Mucosa of rectum (tissue), 2 donors: ENCODE data around the gene ICA1.
"Not testable (repeated sequence)": the region's sequence is repeated elsewhere in the genome, so short reads cannot be mapped to it uniquely, and the experiment has no call there.

ENCODE experiments used
- H3K27ac ChIP-seq, 2 donors: one replicate each; pipeline ENCODE4 v1.7.0; 2013; ENCODE audit warnings: inconsistent platforms in 2 of 2, low read depth in 2 of 2, low read length in 2 of 2
- H3K27me3 ChIP-seq, 2 donors: one replicate each; pipeline ENCODE4 v1.7.0; 2013; ENCODE audit warnings: low read length in 2 of 2; ENCODE audit not compliant: control insufficient read depth in 2 of 2, insufficient read depth in 2 of 2
- H3K36me3 ChIP-seq, 2 donors: one replicate each; pipeline ENCODE4 v1.7.0; 2013; ENCODE audit warnings: low read length in 2 of 2; ENCODE audit not compliant: control insufficient read depth in 2 of 2, insufficient read depth in 2 of 2
- H3K4me1 ChIP-seq, 2 donors: one replicate each; pipeline ENCODE4 v1.7.0; 2013; ENCODE audit warnings: low read length in 2 of 2, mild to moderate bottlenecking in 1 of 2; ENCODE audit not compliant: control insufficient read depth in 2 of 2, insufficient read depth in 2 of 2
- H3K4me3 ChIP-seq, 2 donors: one replicate each; pipeline ENCODE4 v1.7.0; 2013; ENCODE audit warnings: low read length in 2 of 2
- H3K9ac ChIP-seq, 2 donors: one replicate each; pipeline ENCODE4 v1.7.0; 2013; ENCODE audit warnings: low read length in 2 of 2, low read depth in 1 of 2, mild to moderate bottlenecking in 1 of 2
- H3K9me3 ChIP-seq, 2 donors: one replicate each; pipeline ENCODE4 v1.7.0; 2013; ENCODE audit warnings: low read length in 2 of 2; ENCODE audit not compliant: control insufficient read depth in 2 of 2
- donor health status: healthy.
- donor health status: Normal muscosa, but diverticular disease.

The ICA1 gene

GRCh38 chr7:8261711-8262695 lies at the start of gene ICA1:
ICA1 (minus strand) TSS chr7:8262167; CDS start chr7:8235926, 26,241 bp downstream.
- Histone ChIP-seq H3K9ac (peak within 1 kb of the TSS; percentile 82 to 92), H3K27me3 (peaks cover 0 to 2% of the 10 kb centered on the region in 2 donors), H3K4me1 (peaks cover 4 to 6% of the 10 kb centered on the region in 2 donors), H3K36me3 (no peaks in the 10 kb centered on the region), H3K9me3 (no peaks in the 10 kb centered on the region), H3K4me3 (peak within 1 kb of the TSS; percentile 80 to 84), H3K27ac (peak within 1 kb of the TSS; percentile 85 to 91)

GRCh38 chr7:8310876-8311275 lies 48.9 kb upstream of the ICA1 start:
- H3K36me3 ChIP-seq, result no peaks in the 10 kb centered on the region
- H3K27ac ChIP-seq, result no peak overlapping the region
- H3K27me3 ChIP-seq, result no peaks in the 10 kb centered on the region
- H3K4me1 ChIP-seq, result no peaks in the 10 kb centered on the region
- H3K4me3 ChIP-seq, result no peak overlapping the region
- peaks cover 0 to 3% of the 10 kb centered on the region in 2 donors for H3K9me3 ChIP-seq
- H3K9ac ChIP-seq, result no peak overlapping the region

- H3K27ac ChIP-seq, result no peak overlapping the region
- no peaks in the 10 kb centered on the region for H3K4me1 ChIP-seq
- H3K4me3 ChIP-seq, result no peak overlapping the region
- no peaks in the 10 kb centered on the region for H3K27me3 ChIP-seq
- no peaks in the 10 kb centered on the region for H3K9me3 ChIP-seq
- no peak overlapping the region for H3K9ac ChIP-seq
- H3K36me3 ChIP-seq, result no peaks in the 10 kb centered on the region
Observed at GRCh38 chr7:8305625-8306388, 43.8 kb upstream of the ICA1 start.

- no peaks in the 10 kb centered on the region for H3K4me1 ChIP-seq
- no peak overlapping the region for H3K4me3 ChIP-seq
- no peak overlapping the region for H3K27ac ChIP-seq
- no peaks in the 10 kb centered on the region for H3K36me3 ChIP-seq
- no peaks in the 10 kb centered on the region for H3K27me3 ChIP-seq
- H3K9ac ChIP-seq, result no peak overlapping the region
- H3K9me3 ChIP-seq, result no peaks in the 10 kb centered on the region
Observed at GRCh38 chr7:8305104-8305503, 43.1 kb upstream of the ICA1 start.

GRCh38 chr7:8303904-8304528 lies 42.0 kb upstream of the ICA1 start:
- H3K36me3 ChIP-seq, result no peaks in the 10 kb centered on the region
- H3K4me3 ChIP-seq, result no peak overlapping the region
- H3K4me1 ChIP-seq, result no peaks in the 10 kb centered on the region
- H3K9me3 ChIP-seq, result no peaks in the 10 kb centered on the region
- H3K9ac ChIP-seq, result no peak overlapping the region
- no peak overlapping the region for H3K27ac ChIP-seq
- H3K27me3 ChIP-seq, result no peaks in the 10 kb centered on the region

- H3K9me3 ChIP-seq, H3K27ac ChIP-seq, H3K4me1 ChIP-seq, H3K36me3 ChIP-seq, H3K4me3 ChIP-seq, H3K27me3 ChIP-seq, H3K9ac ChIP-seq: not testable (repeated sequence)
Observed at GRCh38 chr7:8297023-8297422, 35.1 kb upstream of the ICA1 start.

- Histone ChIP-seq H3K4me1 (peaks cover 2 to 3% of the 10 kb centered on the region in 2 donors), H3K9ac (no peak overlapping the region), H3K9me3 (no peaks in the 10 kb centered on the region), H3K36me3 (no peaks in the 10 kb centered on the region), H3K27me3 (no peaks in the 10 kb centered on the region), H3K27ac (no peak overlapping the region), H3K4me3 (no peak overlapping the region)
Observed at GRCh38 chr7:8296362-8296659, 34.3 kb upstream of the ICA1 start.

GRCh38 chr7:8295638-8296361 lies 33.8 kb upstream of the ICA1 start:
- H3K9me3 ChIP-seq, result no peaks in the 10 kb centered on the region
- H3K4me1 ChIP-seq, result peaks cover 3% of the 10 kb centered on the region in 2 donors
- no peak overlapping the region for H3K27ac ChIP-seq
- H3K36me3 ChIP-seq, result no peaks in the 10 kb centered on the region
- no peaks in the 10 kb centered on the region for H3K27me3 ChIP-seq
- H3K4me3 ChIP-seq, result peak overlapping the region in 1 of 2 donors; percentile 31
- no peak overlapping the region for H3K9ac ChIP-seq

- no peaks in the 10 kb centered on the region for H3K36me3 ChIP-seq
- H3K27me3 ChIP-seq, result no peaks in the 10 kb centered on the region
- no peak overlapping the region for H3K9ac ChIP-seq
- H3K4me1 ChIP-seq, result peaks cover 3 to 8% of the 10 kb centered on the region in 2 donors
- no peaks in the 10 kb centered on the region for H3K9me3 ChIP-seq
- H3K4me3 ChIP-seq, result no peak overlapping the region
- H3K27ac ChIP-seq, result no peak overlapping the region
Observed at GRCh38 chr7:8291397-8292141, 29.6 kb upstream of the ICA1 start.
